Measurements from ENCODE around the gene PSAP. TPM values are rescaled to one million over a fixed set of nuclear protein-coding genes. Genes with fewer than 3 reads are reported as not detected.
A peak's percentile ranks its signal among the peaks of the same experiment; 100 is the strongest.

PSAP gene
- total RNA-seq, 1 experiment from 2014 or later, result 1,603 TPM

DNA sequence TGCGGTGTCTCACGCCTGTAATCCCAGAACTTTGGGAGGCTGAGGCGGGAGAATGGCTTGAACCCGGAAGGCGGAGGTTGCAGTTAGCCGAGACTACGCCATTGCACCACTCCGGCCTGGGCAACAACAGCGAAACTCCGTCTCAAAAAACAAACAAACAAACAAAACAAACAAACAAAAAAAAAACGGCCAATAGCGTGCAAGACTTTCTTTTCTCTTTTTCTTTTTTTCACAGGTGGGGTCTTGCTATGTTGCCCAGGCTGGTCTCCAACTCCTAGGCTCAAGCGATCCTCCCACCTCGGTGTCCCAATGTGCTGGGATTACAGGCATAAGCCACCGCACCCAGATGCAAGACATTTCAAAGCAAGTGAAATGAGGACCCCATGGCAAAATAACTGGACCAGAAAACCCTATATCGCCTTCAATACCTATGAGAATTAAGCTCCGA is 1.6 kb downstream of the PSAP start:
- in situ Hi-C loops (cut with HindIII; ENCODE audit: low pct_unique_long_range_greater_than_20kb, low sequenced_read_pairs), result loop anchor here (10.0 kb wide), 1 partner anchor 85 kb away; no protein-coding TSS in a partner anchor

DNA sequence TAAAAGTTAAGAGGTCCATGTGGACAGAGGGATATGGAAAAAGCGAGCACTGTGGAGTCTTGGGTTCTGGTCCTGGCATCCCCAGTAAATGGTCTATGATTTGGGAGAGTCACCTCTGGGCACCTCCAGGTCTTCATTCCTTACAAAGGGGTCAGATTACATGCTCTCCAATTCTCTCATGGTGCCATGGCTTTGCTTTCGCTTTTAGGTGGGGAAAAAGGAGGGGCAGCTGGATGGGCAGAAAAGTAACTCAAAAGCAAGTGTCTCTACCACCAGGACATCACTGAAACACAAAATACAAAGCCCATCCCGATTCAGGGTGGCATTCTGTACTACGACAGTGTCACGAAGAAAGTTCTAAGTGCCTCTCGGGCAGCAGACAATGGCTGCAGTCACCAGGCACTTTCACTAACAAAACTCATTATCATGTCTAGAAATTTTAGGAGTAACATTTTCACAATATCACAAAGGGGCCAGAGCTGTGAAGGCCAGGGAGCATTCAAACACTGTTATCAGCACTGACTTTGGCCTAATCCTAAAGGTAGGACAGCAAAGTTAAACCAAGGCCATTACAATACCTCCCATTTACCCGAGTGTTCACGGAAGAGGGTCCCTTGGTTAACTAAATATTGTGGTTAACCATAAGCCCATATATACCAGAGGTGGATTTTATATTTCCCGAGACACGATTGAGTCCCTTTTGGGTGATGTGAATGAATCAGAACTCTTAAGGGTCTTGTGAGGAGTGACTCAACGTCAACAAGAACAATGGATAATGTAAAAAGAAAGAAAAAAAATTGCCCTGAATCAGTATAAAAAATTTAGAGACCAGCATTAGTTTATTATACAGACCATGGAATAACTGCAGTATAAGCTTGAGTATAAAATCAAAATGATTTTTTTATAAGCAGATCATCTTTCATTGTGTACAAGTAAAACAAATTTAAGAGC is 2.5 kb downstream of the PSAP start:
- DNase-seq (ENCODE audit: low read depth), result peak; percentile 43
- in situ Hi-C loops (cut with HindIII; ENCODE audit: low pct_unique_long_range_greater_than_20kb, low sequenced_read_pairs), result loop anchor here (10.0 kb wide), 1 partner anchor 84 kb away; no protein-coding TSS in a partner anchor

More for the DNA sequence above, 1.6 kb downstream of the PSAP start:
- no peak for DNase-seq (ENCODE audit: low read depth)

DNA sequence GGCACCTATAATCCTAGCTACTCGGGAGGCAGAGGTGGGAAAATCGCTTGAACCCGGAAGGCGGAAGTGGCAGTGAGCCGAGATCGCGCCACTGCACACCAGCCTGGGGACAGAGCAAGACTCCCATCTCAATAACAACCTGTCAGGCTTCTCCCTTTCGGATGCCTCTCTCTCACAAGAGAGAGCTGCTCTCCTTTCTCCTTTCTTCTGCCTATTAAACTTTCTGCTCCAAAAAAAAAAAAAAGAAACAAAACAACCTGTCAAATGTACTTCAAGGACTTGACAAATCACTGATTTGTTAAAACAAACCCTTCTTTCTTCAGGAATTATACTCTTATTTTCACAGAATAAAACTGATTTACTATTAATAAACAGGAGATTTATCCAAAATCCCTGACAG is 3.6 kb downstream of the PSAP start:
- no peak for DNase-seq (ENCODE audit: low read depth)
- in situ Hi-C loops (cut with HindIII; ENCODE audit: low pct_unique_long_range_greater_than_20kb, low sequenced_read_pairs), result loop anchor here (10.0 kb wide), 1 partner anchor 83 kb away; no protein-coding TSS in a partner anchor

DNA sequence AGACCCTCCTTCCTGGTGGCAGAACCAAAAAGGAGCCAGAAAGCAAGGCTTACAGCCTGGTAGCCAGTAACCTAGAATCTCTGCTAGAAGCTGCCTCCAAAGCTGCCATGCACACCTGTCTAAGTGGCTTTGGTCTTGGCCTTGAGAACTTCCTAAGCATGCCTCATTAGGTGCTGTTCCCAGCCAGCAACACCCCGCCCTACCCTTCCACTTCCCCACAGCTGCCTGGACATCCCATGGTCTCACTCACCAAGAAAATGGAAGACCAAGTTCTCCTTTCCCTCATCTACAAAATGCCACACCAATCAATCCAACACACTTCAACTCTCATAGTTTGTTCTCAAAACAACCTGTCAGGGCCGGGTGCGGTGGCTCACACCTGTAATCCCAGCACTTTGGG is 4.2 kb downstream of the PSAP start:
- no peak for DNase-seq (ENCODE audit: low read depth)
- in situ Hi-C loops (cut with HindIII; ENCODE audit: low pct_unique_long_range_greater_than_20kb, low sequenced_read_pairs), result loop anchor here (10.0 kb wide), 1 partner anchor 82 kb away; no protein-coding TSS in a partner anchor

DNA sequence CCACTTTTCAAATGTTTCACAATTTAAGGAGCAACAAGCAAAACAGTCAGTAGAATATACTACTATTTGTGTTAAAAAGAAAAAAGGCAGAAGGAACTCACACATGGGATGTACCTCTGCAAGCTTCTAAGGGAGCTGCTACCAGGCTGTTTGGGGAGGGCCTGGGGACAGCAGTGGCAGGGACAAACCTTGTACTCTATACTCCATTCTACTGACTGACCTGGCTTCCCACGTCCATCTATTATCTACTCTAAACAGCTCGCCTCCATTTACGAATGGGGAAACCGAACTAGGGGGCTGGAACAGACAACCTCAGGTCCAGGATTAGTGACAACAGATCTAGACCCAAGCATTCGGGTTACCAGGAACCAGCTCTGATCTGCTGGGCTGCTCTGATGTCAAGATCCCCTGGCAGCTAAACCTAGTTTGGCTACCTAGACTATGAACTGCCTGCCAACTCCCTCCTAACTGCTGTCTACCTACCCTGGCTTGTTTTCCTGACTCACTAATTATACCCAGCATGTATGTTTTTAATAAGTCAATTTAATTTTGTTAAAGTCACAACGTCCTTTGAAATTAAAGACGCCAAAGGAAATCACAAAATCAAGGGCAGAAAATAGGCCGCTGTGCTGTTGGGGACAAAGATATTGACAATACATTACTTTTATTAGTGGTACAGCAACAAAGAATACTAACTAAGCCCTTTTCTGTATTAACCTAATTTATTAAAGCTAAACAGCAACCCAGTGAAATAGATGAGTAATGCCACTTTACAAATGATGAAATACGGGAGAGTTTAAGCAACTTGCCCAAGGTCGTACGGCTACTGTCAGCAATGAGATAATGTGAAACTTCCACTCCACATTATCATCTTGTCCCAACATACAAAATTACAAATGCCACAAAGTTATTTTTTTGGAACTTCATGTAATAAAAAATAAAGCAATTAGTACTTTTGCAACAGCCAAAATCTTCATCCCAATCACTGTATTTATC is 5.3 kb downstream of the PSAP start:
- DNase-seq (ENCODE audit: low read depth), result no peak
- in situ Hi-C loops (cut with HindIII; ENCODE audit: low pct_unique_long_range_greater_than_20kb, low sequenced_read_pairs), result loop anchor here (10.0 kb wide), 1 partner anchor 81 kb away; no protein-coding TSS in a partner anchor

DNA sequence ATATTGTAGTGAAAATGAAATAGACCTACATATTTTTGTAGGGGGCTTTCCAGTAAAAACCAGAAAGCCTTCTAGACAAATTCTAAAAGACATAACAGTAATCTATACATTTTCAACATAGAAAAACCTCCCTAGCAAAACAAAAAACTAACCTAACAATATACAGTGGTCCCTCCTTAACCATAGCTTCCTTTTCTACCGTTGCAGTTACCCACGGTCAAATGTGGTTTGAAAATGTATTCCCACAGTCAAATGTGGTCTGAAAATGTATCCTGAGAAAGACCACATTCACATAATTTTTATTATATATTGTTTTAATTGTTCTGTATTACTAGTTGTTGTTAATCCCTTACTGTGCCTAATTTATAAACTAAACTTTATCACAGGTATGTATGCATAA is 6.4 kb downstream of the PSAP start:
- DNase-seq (ENCODE audit: low read depth), result no peak
- in situ Hi-C loops (cut with HindIII; ENCODE audit: low pct_unique_long_range_greater_than_20kb, low sequenced_read_pairs), result loop anchor here (10.0 kb wide), 1 partner anchor 80 kb away; no protein-coding TSS in a partner anchor

DNA sequence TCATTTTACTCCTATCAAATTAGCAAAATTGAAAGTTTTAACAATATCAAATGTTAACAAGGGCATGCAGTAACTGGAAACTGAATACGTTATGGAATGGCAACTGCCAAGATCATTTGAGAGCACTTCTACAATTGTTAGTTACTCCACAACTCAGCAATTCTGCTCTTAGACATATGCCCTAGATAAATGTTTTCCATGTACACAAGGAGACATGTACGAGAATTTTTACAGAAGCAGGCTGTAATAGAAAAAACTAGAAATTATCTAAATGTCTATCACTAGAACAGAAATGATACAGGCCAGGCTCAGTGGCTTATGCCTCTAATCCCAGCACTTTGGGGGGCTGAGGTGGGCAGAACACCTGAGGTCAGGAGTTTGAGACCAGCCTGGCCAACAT is 7.0 kb downstream of the PSAP start:
- no peak for DNase-seq (ENCODE audit: low read depth)
- in situ Hi-C loops (cut with HindIII; ENCODE audit: low pct_unique_long_range_greater_than_20kb, low sequenced_read_pairs), result loop anchor here (10.0 kb wide), 1 partner anchor 79 kb away; no protein-coding TSS in a partner anchor

DNA sequence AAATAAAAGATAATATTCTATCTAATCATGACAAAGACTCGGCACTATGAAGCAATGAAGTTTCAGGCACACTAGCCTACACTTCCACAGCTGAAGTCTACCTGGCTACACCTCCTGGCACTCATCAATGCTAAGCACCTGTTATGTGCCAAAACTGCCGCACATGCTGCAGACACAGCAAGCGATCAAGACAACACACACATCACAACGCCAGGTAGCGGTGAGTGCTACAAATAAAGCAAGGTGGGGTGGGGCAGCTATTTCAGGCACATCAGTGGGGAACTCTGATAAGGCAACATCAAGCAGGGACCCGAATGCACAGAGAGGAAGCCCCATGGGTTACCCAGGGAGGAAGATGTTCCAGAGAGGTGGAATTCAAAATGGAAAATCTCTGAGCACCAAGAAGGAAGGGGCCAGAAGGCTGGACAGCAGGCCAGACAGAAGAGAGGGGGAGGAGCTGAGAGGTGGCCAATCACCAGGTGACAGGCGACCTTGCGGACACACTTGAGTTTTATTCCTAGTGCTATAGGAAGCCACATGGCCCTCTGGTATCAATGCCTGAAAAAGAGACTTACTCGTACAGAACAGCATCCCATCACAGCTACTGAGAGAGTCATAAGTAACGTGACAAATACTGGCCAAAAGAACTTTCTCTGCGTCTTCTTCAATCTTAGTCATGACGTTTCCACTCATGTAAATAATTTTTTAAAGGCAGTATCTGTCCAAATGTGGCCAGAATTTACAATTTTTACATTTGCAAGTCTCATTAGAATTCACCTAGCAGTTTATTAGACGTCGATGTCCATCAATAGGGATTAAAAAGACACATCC is 8.0 kb downstream of the PSAP start:
- in situ Hi-C loops (cut with HindIII; ENCODE audit: low pct_unique_long_range_greater_than_20kb, low sequenced_read_pairs), result loop anchor here (10.0 kb wide), 1 partner anchor 78 kb away; no protein-coding TSS in a partner anchor
- DNase-seq (ENCODE audit: low read depth), result no peak

DNA sequence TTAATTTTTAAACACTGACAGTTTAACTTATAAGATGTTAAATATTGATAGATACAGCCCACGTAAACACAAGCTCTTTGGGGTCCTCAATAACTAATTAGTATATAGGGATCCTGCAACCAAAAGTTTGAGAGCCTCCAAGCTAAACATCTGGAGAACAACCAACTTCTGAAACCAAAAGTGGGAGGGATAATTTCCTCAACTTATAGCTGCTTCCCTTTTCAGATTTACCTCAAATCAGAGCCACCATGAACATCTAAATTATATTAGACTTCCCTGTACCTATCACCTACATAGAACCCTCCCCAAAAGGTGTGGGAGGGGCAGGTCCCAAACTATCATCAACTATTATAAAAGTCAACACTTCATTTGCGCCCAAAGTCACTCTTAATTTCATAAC is 8.6 kb downstream of the PSAP start:
- DNase-seq (ENCODE audit: low read depth), result no peak
- in situ Hi-C loops (cut with HindIII; ENCODE audit: low pct_unique_long_range_greater_than_20kb, low sequenced_read_pairs), result loop anchor here (10.0 kb wide), 1 partner anchor 78 kb away; no protein-coding TSS in a partner anchor

DNA sequence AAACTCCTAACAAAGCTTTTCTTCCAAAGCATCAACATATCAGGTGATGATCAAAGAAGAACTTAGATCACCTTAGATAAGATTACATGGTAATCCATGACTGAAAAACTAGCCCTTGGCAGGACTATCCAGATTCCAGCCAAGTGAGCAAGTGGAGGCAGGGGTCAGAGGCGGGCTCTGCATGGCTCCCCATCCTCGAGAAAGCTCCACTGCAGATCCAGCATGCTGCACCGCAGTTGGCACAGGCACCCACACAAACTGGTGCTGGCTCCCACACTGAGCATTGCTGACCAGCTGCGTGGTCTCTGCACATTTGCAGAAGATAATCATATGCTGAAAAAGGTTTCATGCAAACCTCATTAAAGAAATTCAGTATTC is 10.1 kb downstream of the PSAP start:
- no peak for DNase-seq (ENCODE audit: low read depth)
- in situ Hi-C loops (cut with HindIII; ENCODE audit: low pct_unique_long_range_greater_than_20kb, low sequenced_read_pairs), result loop anchor here (10.0 kb wide), 1 partner anchor 76 kb away; no protein-coding TSS in a partner anchor

DNA sequence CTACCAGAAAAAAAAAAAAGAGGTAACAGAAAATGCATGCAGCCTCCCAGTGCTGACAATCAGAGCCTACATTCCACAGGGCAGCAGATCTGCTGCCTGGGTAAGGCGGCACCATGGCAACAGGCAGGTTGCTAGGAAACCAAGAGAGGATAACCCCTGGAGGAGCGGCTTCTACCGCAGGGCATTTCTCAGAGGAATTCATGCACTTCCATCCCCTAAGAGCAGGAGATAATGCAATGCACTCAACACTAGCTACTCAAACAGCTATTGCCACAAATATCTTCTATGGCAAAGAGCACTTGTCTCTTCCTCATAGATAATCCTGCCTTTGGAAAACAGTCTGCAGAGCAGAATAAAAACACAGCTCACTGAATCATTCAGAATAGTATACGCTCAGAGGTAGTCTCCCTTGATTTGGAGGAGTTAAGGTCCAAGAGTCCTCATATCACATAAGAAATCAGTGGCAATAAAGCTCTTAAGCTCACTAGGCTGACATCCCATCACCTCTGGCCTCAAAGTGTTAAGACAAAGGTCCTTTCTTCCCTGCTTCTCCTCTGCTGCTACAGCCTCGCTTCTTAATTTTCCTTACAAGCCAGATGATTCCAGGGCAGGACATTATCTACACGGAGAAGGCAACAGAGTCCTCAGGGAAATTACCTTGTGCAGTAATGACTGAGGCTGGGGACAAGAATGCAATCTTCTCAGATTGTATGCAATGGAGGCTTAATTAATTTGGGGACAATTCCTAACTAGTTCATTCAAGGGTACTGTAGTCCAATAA is 10.7 kb downstream of the PSAP start:
- in situ Hi-C loops (cut with HindIII; ENCODE audit: low pct_unique_long_range_greater_than_20kb, low sequenced_read_pairs), result loop anchor here (10.0 kb wide), 1 partner anchor 76 kb away; no protein-coding TSS in a partner anchor
- peak; percentile 91 for DNase-seq (ENCODE audit: low read depth)

DNA sequence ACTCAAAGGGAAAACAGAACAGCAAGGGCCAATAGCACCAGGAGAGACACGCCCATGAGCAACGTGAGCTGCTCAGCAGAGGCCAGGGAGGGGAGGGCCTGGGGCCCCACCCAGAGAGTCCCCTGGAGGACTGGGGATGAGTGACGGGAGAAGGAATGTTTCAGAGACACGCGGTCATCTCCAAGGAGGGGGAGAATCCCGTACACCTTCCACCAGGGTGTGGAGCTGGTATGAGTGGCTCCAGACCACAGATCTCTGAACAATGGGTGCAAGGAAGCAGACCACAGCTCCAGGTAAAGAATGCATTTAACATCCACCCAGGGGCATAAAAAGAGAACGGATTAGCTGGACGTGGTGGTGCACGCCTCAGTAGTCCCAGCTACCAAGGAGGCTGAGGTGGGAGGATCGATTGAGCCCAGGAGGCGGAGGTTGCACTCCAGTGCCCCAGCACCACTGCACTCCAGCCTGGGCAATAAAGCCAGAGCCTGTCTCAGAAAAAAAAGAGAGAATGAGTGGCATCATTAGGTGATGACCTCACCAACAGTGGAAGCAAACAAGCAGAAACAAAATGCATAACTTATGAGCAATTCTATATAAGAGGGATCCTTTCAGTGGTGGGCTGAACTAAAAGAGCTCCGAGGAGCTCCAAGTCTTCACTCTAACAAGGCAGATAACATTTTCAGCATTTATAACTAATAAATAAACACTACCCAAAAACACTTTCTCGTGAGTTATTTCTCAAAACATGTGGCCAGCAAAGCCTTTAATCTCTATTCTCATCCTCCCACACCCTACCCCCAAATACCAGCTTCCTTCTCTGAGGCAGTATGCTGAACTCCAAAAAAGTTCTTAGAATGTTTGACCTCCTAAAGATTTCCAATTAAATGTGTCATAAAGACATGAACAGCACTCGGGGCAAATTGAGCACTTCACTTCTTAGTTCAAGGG is 12.5 kb downstream of the PSAP start:
- DNase-seq (ENCODE audit: low read depth), result peak; percentile 97
- in situ Hi-C loops (cut with HindIII; ENCODE audit: low pct_unique_long_range_greater_than_20kb, low sequenced_read_pairs), result no loop called here

DNA sequence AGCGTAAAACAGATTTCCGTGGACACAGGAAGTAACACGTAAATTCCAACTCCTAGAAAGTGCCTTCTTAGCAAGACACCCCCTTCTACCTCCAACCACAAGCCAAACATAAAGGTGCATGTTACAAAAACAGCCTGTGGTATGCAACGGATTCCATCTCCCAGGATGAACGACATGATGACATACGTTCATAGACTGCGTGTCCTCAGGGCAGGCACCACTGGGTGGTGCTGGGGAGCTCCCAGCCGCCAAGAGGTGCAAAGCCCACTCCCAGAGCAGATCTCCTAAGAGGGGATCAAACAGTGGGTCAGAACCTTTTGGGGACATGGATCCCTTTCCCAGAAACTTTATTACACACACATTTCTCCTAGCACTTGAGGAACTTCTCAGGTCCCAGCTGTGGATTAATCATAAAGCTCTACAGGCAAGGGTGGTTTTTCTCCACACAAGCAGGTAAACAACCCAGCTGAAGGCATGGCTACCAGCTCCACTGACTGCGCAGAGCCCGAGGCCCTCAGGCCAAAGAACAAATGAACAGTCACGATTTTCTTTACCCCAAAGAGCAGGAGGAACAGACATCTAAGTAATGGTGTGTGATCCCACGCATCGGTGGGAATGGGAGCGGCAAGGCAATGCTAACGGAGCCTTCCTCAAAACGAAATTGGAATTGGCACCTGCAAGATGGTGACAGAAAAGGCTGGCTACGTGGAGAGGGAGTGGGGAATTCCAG is 13.8 kb downstream of the PSAP start:
- peak; percentile 88 for DNase-seq (ENCODE audit: low read depth)

DNA sequence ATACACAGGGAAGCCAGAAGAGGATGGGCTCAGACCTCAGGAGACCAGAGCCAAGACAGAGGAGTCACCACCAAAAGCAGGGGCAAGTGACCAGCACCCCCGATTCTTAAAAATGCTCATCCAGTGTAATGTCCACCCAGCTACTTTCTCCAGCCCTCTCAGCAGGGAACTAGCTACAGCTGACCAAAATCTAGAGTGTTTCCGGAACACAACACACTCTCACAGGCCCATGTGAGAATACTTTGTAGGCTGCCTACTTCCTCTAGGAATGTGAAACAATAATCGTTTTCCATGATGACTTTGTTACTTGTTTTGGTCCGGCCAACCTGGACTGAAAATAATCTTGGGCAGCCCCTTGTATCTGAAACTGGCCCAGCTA is 14.5 kb downstream of the PSAP start:
- DNase-seq (ENCODE audit: low read depth), result no peak
- in situ Hi-C loops (cut with HindIII; ENCODE audit: low pct_unique_long_range_greater_than_20kb, low sequenced_read_pairs), result no loop called here

More for the DNA sequence above, 13.8 kb downstream of the PSAP start:
- in situ Hi-C loops (cut with HindIII; ENCODE audit: low pct_unique_long_range_greater_than_20kb, low sequenced_read_pairs), result no loop called here
